Keratinocyte (primary cell): Measurements from ENCODE around the gene IGFALS.

Source experiments
- CTCF ChIP-seq, 3 experiments: IDR thresholded peaks in 1 of 3; conservative IDR thresholded peaks in 1 of 3; optimal IDR thresholded peaks in 1 of 3; 2 replicates in 2 of 3; 3 replicates in 1 of 3; pipeline versions ENCODE3 to v1.5.1; 2011; ENCODE audit warnings: low read length in 3 of 3, mild to moderate bottlenecking in 3 of 3, moderate library complexity in 2 of 3, control low read depth in 1 of 3, inconsistent platforms in 1 of 3; ENCODE audit not compliant: insufficient read depth in 2 of 3; ENCODE audit errors: extremely low read depth in 1 of 3
- EZH2 ChIP-seq: IDR thresholded peaks from one replicate; pipeline ENCODE4 v1.6.1; 2012; ENCODE audit warnings: inconsistent platforms, mild to moderate bottlenecking, low read length, moderate library complexity

- TF ChIP-seq CTCF (optimal IDR thresholded peaks at IDR 0.05 in 1 of 3, IDR thresholded peaks at IDR 0.05 in 1 of 3, conservative IDR thresholded peaks at IDR 0.05 in 1 of 3; ENCODE audit: extremely low read depth in 1 of 3, insufficient read depth in 2 of 3, low read length in 3 of 3) (no peak), EZH2 (no peak)
These were observed 35.3 kb upstream of the IGFALS start for GRCh38 chr16:1828645-1829410.
